Measurements from ENCODE around the gene CHIC2.

The CHIC2 gene

GRCh38 chr4:54092405-54093323, 28.3 kb upstream of the CHIC2 start:
- FAIRE-seq, result no peak

- FAIRE-seq, result no peak
Measured at GRCh38 chr4:54091637-54092404, 27.4 kb upstream of the CHIC2 start.

GRCh38 chr4:54090804-54091623, 26.6 kb upstream of the CHIC2 start:
- no peak for FAIRE-seq

GRCh38 chr4:54090404-54090803, 26.0 kb upstream of the CHIC2 start:
- FAIRE-seq, result no peak

GRCh38 chr4:54089875-54090274, 25.5 kb upstream of the CHIC2 start:
- no peak for FAIRE-seq

- FAIRE-seq, result no peak
Measured at GRCh38 chr4:54085284-54085683, 20.9 kb upstream of the CHIC2 start.

GRCh38 chr4:54082168-54082567, 17.8 kb upstream of the CHIC2 start:
- FAIRE-seq, result no peak

- no peak for FAIRE-seq
Measured at GRCh38 chr4:54077812-54078211, 13.4 kb upstream of the CHIC2 start.

GRCh38 chr4:54076673-54077072, 12.3 kb upstream of the CHIC2 start:
- no peak for FAIRE-seq

GRCh38 chr4:54074381-54074780, 10.0 kb upstream of the CHIC2 start:
- FAIRE-seq, result no peak

- no peak for FAIRE-seq
Measured at GRCh38 chr4:54073271-54073880, 9.0 kb upstream of the CHIC2 start.

GRCh38 chr4:54067166-54067565, 2.8 kb upstream of the CHIC2 start:
- FAIRE-seq, result no peak

GRCh38 chr4:54066718-54067129, 2.3 kb upstream of the CHIC2 start:
- no peak for FAIRE-seq

- no peak for FAIRE-seq
Measured at GRCh38 chr4:54066088-54066415, 1.6 kb upstream of the CHIC2 start.

GRCh38 chr4:54065282-54066087, 1.1 kb upstream of the CHIC2 start:
- FAIRE-seq, result no peak

- no peak for FAIRE-seq
Measured at GRCh38 chr4:54063737-54064316, 578 bp downstream of the CHIC2 start.

- FAIRE-seq, result no peak
Measured at GRCh38 chr4:54063229-54063628, 1.2 kb downstream of the CHIC2 start.

GRCh38 chr4:54062392-54062791, 2.0 kb downstream of the CHIC2 start:
- no peak for FAIRE-seq

GRCh38 chr4:54061873-54062272, 2.5 kb downstream of the CHIC2 start:
- no peak for FAIRE-seq

GRCh38 chr4:54061067-54061466, 3.3 kb downstream of the CHIC2 start:
- no peak for FAIRE-seq

- FAIRE-seq, result no peak
Measured at GRCh38 chr4:54060116-54060515, 4.3 kb downstream of the CHIC2 start.

- FAIRE-seq, result no peak
Measured at GRCh38 chr4:54058171-54058570, 6.2 kb downstream of the CHIC2 start.
